Measurements from ENCODE around the gene COL7A1. TPM values are rescaled to one million over a fixed set of nuclear protein-coding genes. Genes with fewer than 3 reads are reported as not detected.

Gene COL7A1
- polyA plus RNA-seq, 1 of the 3 experiments (the other 2 are of a cell fraction), result 10.8 TPM

DNA sequence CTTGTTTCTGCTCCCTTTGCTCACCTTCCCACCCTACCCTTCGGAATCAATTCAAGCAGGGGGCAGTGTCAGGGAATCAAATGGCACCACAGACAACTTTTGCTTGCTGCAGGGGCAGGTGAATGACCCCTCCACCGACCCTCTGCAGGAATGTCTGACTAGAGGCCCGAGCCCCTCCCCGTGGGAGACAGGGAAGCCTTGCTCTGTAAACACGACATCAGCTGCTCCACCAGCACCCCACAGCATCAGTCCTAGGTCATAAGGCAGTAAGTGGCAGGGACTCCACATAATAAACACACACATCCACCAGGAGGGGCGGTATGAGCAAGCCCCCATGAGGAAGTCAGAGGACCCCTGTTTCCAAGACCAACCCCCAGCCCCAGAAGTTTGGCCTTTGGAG, 42.2 kb upstream of the COL7A1 start:
- no peak overlapping the region for H3K27ac ChIP-seq (ENCODE audit: low read depth in 2 of 2, low read length in 1 of 2)
- H3K4me2 ChIP-seq, result no peak overlapping the region
- H4K20me1 ChIP-seq (ENCODE audit: insufficient read depth), result peaks cover 14% of the 10 kb centered on the region; the same call in 1 of the 2 replicates
- peaks cover 2 to 43% of the 10 kb centered on the region in 2 experiments for H3K36me3 ChIP-seq (replicated peaks in 1 of 2; ENCODE audit: control insufficient read depth in 1 of 2, insufficient read depth in 2 of 2, low read length in 1 of 2)
- DNase-seq, result no peak
- no peaks in the 10 kb centered on the region for H3K9me2 ChIP-seq
- ChIA-PET CTCF (interaction anchor here (2.5 to 6.9 kb wide), 2 partner anchors 12 to 26 kb away, joined by 17 to 40 read pairs; partner anchors contain the start of gene UQCRC1), POLR2A (no interaction called here)
- H3K9ac ChIP-seq, result no peak overlapping the region
- no peaks in the 10 kb centered on the region for H3K27me3 ChIP-seq (ENCODE audit: insufficient read depth)
- peaks cover 27% of the 10 kb centered on the region for H3K79me2 ChIP-seq (ENCODE audit: insufficient read depth)
- peaks cover 16 to 23% of the 10 kb centered on the region in 2 experiments for H3K4me1 ChIP-seq (ENCODE audit: control insufficient read depth in 1 of 2, insufficient read depth in 2 of 2, low read depth in 1 of 2, low read length in 1 of 2)
- no peak overlapping the region for H3K4me3 ChIP-seq (ENCODE audit: low read depth in 2 of 2, low read length in 1 of 2)
- no peak overlapping the region for H2AFZ ChIP-seq (ENCODE audit: low read depth)
- H3K9me3 ChIP-seq, result no peaks in the 10 kb centered on the region
- no peaks in the 10 kb centered on the region for H3F3A ChIP-seq (replicated peaks; ENCODE audit: insufficient read depth)
- TF ChIP-seq, protein P1, sequence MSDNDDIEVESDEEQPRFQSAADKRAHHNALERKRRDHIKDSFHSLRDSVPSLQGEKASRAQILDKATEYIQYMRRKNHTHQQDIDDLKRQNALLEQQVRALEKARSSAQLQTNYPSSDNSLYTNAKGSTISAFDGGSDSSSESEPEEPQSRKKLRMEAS (IDR thresholded peaks at IDR 0.05; ENCODE audit: low read depth), result no peak
- no peak for TF ChIP-seq NFIC (IDR thresholded peaks at IDR 0.05; ENCODE audit: borderline replicate concordance)
- TF ChIP-seq, protein P2, sequence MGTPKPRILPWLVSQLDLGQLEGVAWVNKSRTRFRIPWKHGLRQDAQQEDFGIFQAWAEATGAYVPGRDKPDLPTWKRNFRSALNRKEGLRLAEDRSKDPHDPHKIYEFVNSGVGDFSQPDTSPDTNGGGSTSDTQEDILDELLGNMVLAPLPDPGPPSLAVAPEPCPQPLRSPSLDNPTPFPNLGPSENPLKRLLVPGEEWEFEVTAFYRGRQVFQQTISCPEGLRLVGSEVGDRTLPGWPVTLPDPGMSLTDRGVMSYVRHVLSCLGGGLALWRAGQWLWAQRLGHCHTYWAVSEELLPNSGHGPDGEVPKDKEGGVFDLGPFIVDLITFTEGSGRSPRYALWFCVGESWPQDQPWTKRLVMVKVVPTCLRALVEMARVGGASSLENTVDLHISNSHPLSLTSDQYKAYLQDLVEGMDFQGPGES (IDR thresholded peaks at IDR 0.05; ENCODE audit: low read depth, low read length), result no peak
- no peak for TF ChIP-seq MEF2A (IDR thresholded peaks at IDR 0.05; ENCODE audit: borderline replicate concordance, low read depth)
- no peak for TF ChIP-seq ELF1 (IDR thresholded peaks at IDR 0.05)
- no peak for TF ChIP-seq GABPA (IDR thresholded peaks at IDR 0.05; ENCODE audit: low read depth)
- TF ChIP-seq, protein P3, sequence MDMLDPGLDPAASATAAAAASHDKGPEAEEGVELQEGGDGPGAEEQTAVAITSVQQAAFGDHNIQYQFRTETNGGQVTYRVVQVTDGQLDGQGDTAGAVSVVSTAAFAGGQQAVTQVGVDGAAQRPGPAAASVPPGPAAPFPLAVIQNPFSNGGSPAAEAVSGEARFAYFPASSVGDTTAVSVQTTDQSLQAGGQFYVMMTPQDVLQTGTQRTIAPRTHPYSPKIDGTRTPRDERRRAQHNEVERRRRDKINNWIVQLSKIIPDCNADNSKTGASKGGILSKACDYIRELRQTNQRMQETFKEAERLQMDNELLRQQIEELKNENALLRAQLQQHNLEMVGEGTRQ (IDR thresholded peaks at IDR 0.05; ENCODE audit: borderline replicate concordance, low read depth, low read length), result no peak
- TF ChIP-seq SIN3A (IDR thresholded peaks at IDR 0.05; ENCODE audit: borderline replicate concordance, low read depth, low read length), result no peak
- 67% methylated on average over 2 of the region's 6 CpGs for WGBS (ENCODE audit: low lambda C conversion rate)

- H3K9ac ChIP-seq, result peak overlapping the region; percentile 89
- no peaks in the 10 kb centered on the region for H3K9me2 ChIP-seq
- H3F3A ChIP-seq (replicated peaks; ENCODE audit: insufficient read depth), result no peaks in the 10 kb centered on the region
- ChIA-PET CTCF (interaction anchor here (0.6 to 6.9 kb wide), 26 partner anchors 9 to 311 kb away, joined by 3 to 40 read pairs (median 6); partner anchors contain the start of genes ATRIP, CELSR3, NCKIPSD and PFKFB4), POLR2A (interaction anchor here (0.8 to 2.0 kb wide), 4 partner anchors 9 to 77 kb away, joined by 3 to 15 read pairs (median 5); partner anchors contain the start of gene CELSR3)
- 65% methylated on average over 9 of the region's 10 CpGs for WGBS (ENCODE audit: low lambda C conversion rate)
- H3K4me3 ChIP-seq (ENCODE audit: low read depth in 2 of 2, low read length in 1 of 2), result peak overlapping the region; percentile 96 to 99
- no peak for DNase-seq
- H3K27me3 ChIP-seq (ENCODE audit: insufficient read depth), result no peaks in the 10 kb centered on the region
- H3K4me2 ChIP-seq, result peak overlapping the region; percentile 100
- H3K9me3 ChIP-seq, result no peaks in the 10 kb centered on the region
- TF ChIP-seq, protein P4, sequence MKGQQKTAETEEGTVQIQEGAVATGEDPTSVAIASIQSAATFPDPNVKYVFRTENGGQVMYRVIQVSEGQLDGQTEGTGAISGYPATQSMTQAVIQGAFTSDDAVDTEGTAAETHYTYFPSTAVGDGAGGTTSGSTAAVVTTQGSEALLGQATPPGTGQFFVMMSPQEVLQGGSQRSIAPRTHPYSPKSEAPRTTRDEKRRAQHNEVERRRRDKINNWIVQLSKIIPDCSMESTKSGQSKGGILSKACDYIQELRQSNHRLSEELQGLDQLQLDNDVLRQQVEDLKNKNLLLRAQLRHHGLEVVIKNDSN (IDR thresholded peaks at IDR 0.05; ENCODE audit: borderline replicate concordance, low read depth), result no peak
- TF ChIP-seq, protein P1 (IDR thresholded peaks at IDR 0.05; ENCODE audit: low read depth), result no peak
- peaks cover 16 to 23% of the 10 kb centered on the region in 2 experiments for H3K4me1 ChIP-seq (ENCODE audit: control insufficient read depth in 1 of 2, insufficient read depth in 2 of 2, low read depth in 1 of 2, low read length in 1 of 2)
- H3K79me2 ChIP-seq (ENCODE audit: insufficient read depth), result peaks cover 27% of the 10 kb centered on the region
- H2AFZ ChIP-seq (ENCODE audit: low read depth), result no peak overlapping the region
- peaks cover 14% of the 10 kb centered on the region; the same call in 1 of the 2 replicates for H4K20me1 ChIP-seq (ENCODE audit: insufficient read depth)
- H3K36me3 ChIP-seq (replicated peaks in 1 of 2; ENCODE audit: control insufficient read depth in 1 of 2, insufficient read depth in 2 of 2, low read length in 1 of 2), result peaks cover 2 to 45% of the 10 kb centered on the region in 2 experiments
- H3K27ac ChIP-seq (ENCODE audit: low read depth in 2 of 2, low read length in 1 of 2), result peak overlapping the region; percentile 72 to 81; a peak in 3 of 4 replicates
Observed at GRCh38 chr3:48636149-48636655, 41.1 kb upstream of the COL7A1 start.

All from SK-N-SH (cell line).